ENCODE results near the gene SCAPER. TPM values are rescaled to one million over a fixed set of nuclear protein-coding genes. Genes with fewer than 3 reads are reported as not detected.
"Not testable (repeated sequence)": the region's sequence is repeated elsewhere in the genome, so short reads cannot be mapped to it uniquely, and the experiment has no call there.

The SCAPER gene
- total RNA-seq, 2 donors from 2014 or later: 52.9 to 72.8 TPM

DNA sequence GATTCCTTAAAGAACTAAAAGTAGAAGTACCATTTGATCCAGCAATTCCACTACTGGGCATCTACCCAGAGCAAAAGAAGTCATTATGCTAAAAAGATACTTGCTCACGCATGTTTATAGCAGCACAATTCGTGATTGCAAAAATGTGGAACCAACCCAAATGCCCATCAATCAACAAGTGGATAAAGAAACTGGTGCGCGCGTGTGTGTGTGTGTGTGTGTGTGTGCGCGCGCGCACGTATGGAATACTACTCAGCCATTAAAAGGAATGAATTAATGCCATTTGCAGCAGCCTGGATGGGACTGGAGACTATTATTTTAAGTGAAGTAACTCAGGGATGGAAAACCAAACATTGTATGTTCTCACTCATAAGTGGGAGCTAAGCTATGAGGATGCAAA, 394.5 kb downstream of the SCAPER start:
- not testable (repeated sequence) for ATAC-seq; H3K27ac Mint-ChIP-seq; H3K27me3 Mint-ChIP-seq; H3K36me3 Mint-ChIP-seq; DNase-seq (ENCODE audit: low spot score); H3K4me1 Mint-ChIP-seq (ENCODE audit: low read depth in 2 of 2); H3K9me3 Mint-ChIP-seq; H3K4me3 Mint-ChIP-seq

GRCh38 chr15:76503804-76504203, 401.3 kb downstream of the SCAPER start:
- no peaks in the 10 kb centered on the region for H3K27me3 Mint-ChIP-seq
- no peak for DNase-seq (ENCODE audit: low spot score)
- no peak for ATAC-seq
- no peaks in the 10 kb centered on the region for H3K4me1 Mint-ChIP-seq (ENCODE audit: low read depth in 2 of 2)
- H3K9me3 Mint-ChIP-seq: no peaks in the 10 kb centered on the region
- no peak overlapping the region for H3K27ac Mint-ChIP-seq
- H3K4me3 Mint-ChIP-seq: no peak overlapping the region
- H3K36me3 Mint-ChIP-seq: no peaks in the 10 kb centered on the region

GRCh38 chr15:76503121-76503520, 402.0 kb downstream of the SCAPER start:
- Mint-ChIP-seq H3K4me3 (no peak overlapping the region), H3K27me3 (no peaks in the 10 kb centered on the region), H3K4me1 (ENCODE audit: low read depth in 2 of 2) (no peaks in the 10 kb centered on the region), H3K9me3 (no peaks in the 10 kb centered on the region), H3K27ac (no peak overlapping the region), H3K36me3 (no peaks in the 10 kb centered on the region)
- ATAC-seq (no peak), DNase-seq (ENCODE audit: low spot score) (no peak)

- DNase-seq (ENCODE audit: low spot score): no peak
- Mint-ChIP-seq H3K27me3 (no peaks in the 10 kb centered on the region), H3K36me3 (no peaks in the 10 kb centered on the region), H3K4me3 (no peak overlapping the region), H3K27ac (no peak overlapping the region), H3K4me1 (ENCODE audit: low read depth in 2 of 2) (no peaks in the 10 kb centered on the region), H3K9me3 (no peaks in the 10 kb centered on the region)
- no peak for ATAC-seq
Measured at GRCh38 chr15:76502678-76503077, 402.5 kb downstream of the SCAPER start.

DNA sequence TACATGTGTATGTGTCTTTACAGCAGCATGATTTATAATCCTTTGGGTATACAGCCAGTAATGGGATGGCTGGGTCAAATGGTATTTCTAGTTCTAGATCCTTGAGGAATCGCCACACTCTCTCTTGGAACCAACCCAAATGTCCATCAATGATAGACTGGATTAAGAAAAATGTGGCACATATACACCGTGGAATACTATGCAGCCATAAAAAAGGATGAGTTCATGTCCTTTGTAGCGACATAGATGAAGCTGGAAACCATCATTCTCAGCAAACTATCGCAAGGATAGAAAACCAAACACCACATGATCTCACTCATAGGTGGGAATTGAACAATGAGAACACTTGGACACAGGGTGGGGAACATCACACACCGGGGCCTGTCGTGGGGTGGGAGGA, 403.0 kb downstream of the SCAPER start:
- not testable (repeated sequence) for H3K4me1 Mint-ChIP-seq (ENCODE audit: low read depth in 2 of 2); DNase-seq (ENCODE audit: low spot score); H3K9me3 Mint-ChIP-seq; H3K4me3 Mint-ChIP-seq; ATAC-seq; H3K27me3 Mint-ChIP-seq; H3K36me3 Mint-ChIP-seq; H3K27ac Mint-ChIP-seq

GRCh38 chr15:76501726-76502125, 403.4 kb downstream of the SCAPER start:
- Mint-ChIP-seq H3K9me3 (no peaks in the 10 kb centered on the region), H3K27me3 (no peaks in the 10 kb centered on the region), H3K27ac (no peak overlapping the region), H3K4me1 (ENCODE audit: low read depth in 2 of 2) (no peaks in the 10 kb centered on the region), H3K4me3 (no peak overlapping the region), H3K36me3 (no peaks in the 10 kb centered on the region)
- DNase-seq (ENCODE audit: low spot score) (no peak), ATAC-seq (no peak)

GRCh38 chr15:76501011-76501410, 404.1 kb downstream of the SCAPER start:
- H3K27me3 Mint-ChIP-seq: no peaks in the 10 kb centered on the region
- ATAC-seq (no peak), DNase-seq (ENCODE audit: low spot score) (no peak)
- no peak overlapping the region for H3K4me3 Mint-ChIP-seq
- no peaks in the 10 kb centered on the region for H3K9me3 Mint-ChIP-seq
- H3K36me3 Mint-ChIP-seq: no peaks in the 10 kb centered on the region
- no peak overlapping the region for H3K27ac Mint-ChIP-seq
- H3K4me1 Mint-ChIP-seq (ENCODE audit: low read depth in 2 of 2): no peaks in the 10 kb centered on the region

GRCh38 chr15:76495487-76495886, 409.7 kb downstream of the SCAPER start:
- no peak overlapping the region for H3K4me3 Mint-ChIP-seq
- ATAC-seq (no peak), DNase-seq (ENCODE audit: low spot score) (no peak)
- no peak overlapping the region for H3K27ac Mint-ChIP-seq
- H3K9me3 Mint-ChIP-seq: no peaks in the 10 kb centered on the region
- H3K4me1 Mint-ChIP-seq (ENCODE audit: low read depth in 2 of 2): no peaks in the 10 kb centered on the region
- H3K27me3 Mint-ChIP-seq: no peaks in the 10 kb centered on the region
- H3K36me3 Mint-ChIP-seq: no peaks in the 10 kb centered on the region

GRCh38 chr15:76492538-76492937, 412.6 kb downstream of the SCAPER start:
- DNase-seq (ENCODE audit: low spot score) (no peak), ATAC-seq (no peak)
- H3K9me3 Mint-ChIP-seq: no peaks in the 10 kb centered on the region
- H3K4me1 Mint-ChIP-seq (ENCODE audit: low read depth in 2 of 2): no peaks in the 10 kb centered on the region
- no peak overlapping the region for H3K4me3 Mint-ChIP-seq
- no peaks in the 10 kb centered on the region for H3K36me3 Mint-ChIP-seq
- no peak overlapping the region for H3K27ac Mint-ChIP-seq
- no peaks in the 10 kb centered on the region for H3K27me3 Mint-ChIP-seq

GRCh38 chr15:76483752-76484151, 421.4 kb downstream of the SCAPER start:
- H3K4me1 Mint-ChIP-seq (ENCODE audit: low read depth in 2 of 2): no peaks in the 10 kb centered on the region
- H3K27ac Mint-ChIP-seq: no peak overlapping the region
- H3K4me3 Mint-ChIP-seq: no peak overlapping the region
- ATAC-seq (no peak), DNase-seq (ENCODE audit: low spot score) (no peak)
- H3K36me3 Mint-ChIP-seq: no peaks in the 10 kb centered on the region
- H3K27me3 Mint-ChIP-seq: no peaks in the 10 kb centered on the region
- H3K9me3 Mint-ChIP-seq: no peaks in the 10 kb centered on the region

DNA sequence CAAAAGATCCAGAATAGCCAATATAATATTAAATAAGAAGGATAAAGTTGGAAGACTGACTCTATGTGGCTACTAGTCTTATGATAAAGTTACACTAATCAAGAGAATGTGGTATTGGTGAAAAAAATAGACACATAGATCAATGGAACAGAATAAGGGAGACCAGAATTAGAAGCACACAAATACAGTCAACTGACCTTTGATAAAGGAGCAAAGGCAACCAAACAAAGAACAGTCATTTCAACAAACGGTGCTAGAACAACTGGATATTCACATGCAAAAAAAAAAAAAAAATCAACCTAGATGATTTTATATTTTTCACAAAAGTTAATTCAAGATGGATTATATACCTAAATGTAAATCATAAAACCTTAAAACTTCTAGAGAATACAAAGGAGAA, 422.1 kb downstream of the SCAPER start:
- H3K4me3 Mint-ChIP-seq: no peak overlapping the region
- ATAC-seq: no peak
- no peak overlapping the region for H3K27ac Mint-ChIP-seq
- no peak for DNase-seq (ENCODE audit: low spot score)
- H3K36me3 Mint-ChIP-seq: no peaks in the 10 kb centered on the region
- H3K27me3 Mint-ChIP-seq: no peaks in the 10 kb centered on the region
- no peaks in the 10 kb centered on the region for H3K4me1 Mint-ChIP-seq (ENCODE audit: low read depth in 2 of 2)
- no peaks in the 10 kb centered on the region for H3K9me3 Mint-ChIP-seq

- DNase-seq (ENCODE audit: low spot score) (no peak), ATAC-seq (no peak)
- Mint-ChIP-seq H3K36me3 (no peaks in the 10 kb centered on the region), H3K9me3 (no peaks in the 10 kb centered on the region), H3K27ac (no peak overlapping the region), H3K4me3 (no peak overlapping the region), H3K27me3 (no peaks in the 10 kb centered on the region), H3K4me1 (ENCODE audit: low read depth in 2 of 2) (peaks cover 6% of the 10 kb centered on the region in 2 donors)
Measured at GRCh38 chr15:76480267-76480666, 424.9 kb downstream of the SCAPER start.

DNA sequence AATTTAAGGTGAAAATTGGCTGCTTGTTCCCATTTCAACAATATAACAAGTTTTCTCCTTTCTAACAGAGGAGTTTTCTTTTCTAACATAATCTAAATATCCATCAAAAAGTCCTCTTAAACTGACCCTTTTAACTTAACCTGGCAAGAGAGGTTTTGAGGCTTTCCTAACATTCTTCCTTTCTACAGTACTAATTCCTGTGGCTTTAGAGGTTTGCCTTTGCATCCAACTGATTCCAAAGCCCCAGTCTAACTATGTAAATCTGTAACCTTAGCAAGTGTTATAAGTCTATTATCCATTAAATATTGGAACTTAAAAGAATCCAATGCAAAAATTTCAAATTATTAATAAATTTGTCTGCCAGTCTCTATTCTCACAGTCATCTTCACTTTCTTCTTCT, 434.4 kb downstream of the SCAPER start:
- H3K27ac Mint-ChIP-seq: no peak overlapping the region
- no peaks in the 10 kb centered on the region for H3K27me3 Mint-ChIP-seq
- peaks cover 36% of the 10 kb centered on the region for H3K36me3 Mint-ChIP-seq
- no peak overlapping the region for H3K4me3 Mint-ChIP-seq
- DNase-seq (ENCODE audit: low spot score) (no peak), ATAC-seq (no peak)
- peaks cover 11% of the 10 kb centered on the region for H3K9me3 Mint-ChIP-seq
- H3K4me1 Mint-ChIP-seq (ENCODE audit: low read depth in 2 of 2): no peaks in the 10 kb centered on the region

DNA sequence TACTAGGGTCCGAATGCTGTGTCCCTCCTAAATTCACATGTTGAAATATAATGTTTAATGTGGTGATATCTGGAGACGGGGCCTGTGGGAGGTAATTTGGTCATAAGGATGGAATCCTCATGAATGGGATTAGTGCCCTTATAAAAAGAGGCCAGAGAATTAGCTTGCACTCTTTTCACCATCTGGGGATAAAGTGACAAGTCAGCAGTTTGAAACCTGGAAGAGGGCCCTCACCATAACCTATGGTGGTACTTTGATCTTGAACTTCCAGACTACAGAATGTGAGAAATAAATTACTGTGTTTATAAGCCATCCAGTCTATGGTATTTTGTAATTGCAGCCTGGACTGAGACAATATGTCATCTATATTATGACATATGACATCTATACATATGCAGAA, 436.4 kb downstream of the SCAPER start:
- H3K36me3 Mint-ChIP-seq: peaks cover 38% of the 10 kb centered on the region

GRCh38 chr15:76467136-76467535, 438.0 kb downstream of the SCAPER start:
- Mint-ChIP-seq H3K4me1 (ENCODE audit: low read depth in 2 of 2) (no peaks in the 10 kb centered on the region), H3K4me3 (no peak overlapping the region), H3K9me3 (peaks cover 12% of the 10 kb centered on the region), H3K27me3 (no peaks in the 10 kb centered on the region), H3K27ac (no peak overlapping the region), H3K36me3 (peaks cover 40% of the 10 kb centered on the region)
- ATAC-seq (no peak), DNase-seq (ENCODE audit: low spot score) (no peak)

More for the DNA sequence above, 436.4 kb downstream of the SCAPER start:
- no peaks in the 10 kb centered on the region for H3K27me3 Mint-ChIP-seq
- no peak for ATAC-seq
- peaks cover 12% of the 10 kb centered on the region for H3K9me3 Mint-ChIP-seq
- no peak overlapping the region for H3K4me3 Mint-ChIP-seq
- H3K4me1 Mint-ChIP-seq (ENCODE audit: low read depth in 2 of 2): no peaks in the 10 kb centered on the region
- no peak overlapping the region for H3K27ac Mint-ChIP-seq
- no peak for DNase-seq (ENCODE audit: low spot score)
